IgD-negative memory B cell (primary cell): ENCODE results near the gene ADAMTS14. TPM values are rescaled to one million over a fixed set of nuclear protein-coding genes. Genes with fewer than 3 reads are reported as not detected.

Experiments used
- H3K27ac Mint-ChIP-seq, 3 donors: one replicate each; pipeline ENCODE4 v1.8.0; 2020 to 2022; ENCODE audit warnings: mild to moderate bottlenecking in 3 of 3, mixed read lengths in 3 of 3, moderate library complexity in 1 of 3
- H3K27me3 Mint-ChIP-seq: one replicate; pipeline ENCODE4 v1.8.0; 2021; ENCODE audit warnings: mixed read lengths
- H3K36me3 Mint-ChIP-seq: one replicate; pipeline ENCODE4 v1.8.0; 2020; ENCODE audit warnings: mild to moderate bottlenecking, mixed read lengths
- H3K4me1 Mint-ChIP-seq, 3 donors: one replicate each; pipeline ENCODE4 v1.8.0; 2020 to 2022; ENCODE audit warnings: mixed read lengths in 3 of 3, mild to moderate bottlenecking in 1 of 3
- H3K4me3 Mint-ChIP-seq, 4 donors: one replicate each; pipeline ENCODE4 v1.8.0; 2020 to 2022; ENCODE audit warnings: mild to moderate bottlenecking in 4 of 4, mixed read lengths in 4 of 4, moderate library complexity in 3 of 4
- H3K9me3 Mint-ChIP-seq, 3 donors: one replicate each; pipeline ENCODE4 v1.8.0; 2020 to 2021; ENCODE audit warnings: mixed read lengths in 3 of 3, mild to moderate bottlenecking in 1 of 3
- polyA plus RNA-seq: library from polyadenylated mRNA; unstranded; fragments of 300-500 nt; fragmentation: Illumina TruSeq; gene quantifications from one replicate; pipeline ENCODE4 v1.2.3, GENCODE V29; 2021

Gene ADAMTS14
- polyA plus RNA-seq, 1 donor from 2014 or later, result not detected

- H3K9me3 Mint-ChIP-seq, result peaks cover 0 to under 1% (median 0%) of the 10 kb centered on the region in 3 donors
Measured at GRCh38 chr10:70791386-70792039, 119.2 kb downstream of the ADAMTS14 start.

GRCh38 chr10:70795613-70796012 is 123.3 kb downstream of the ADAMTS14 start:
- peaks cover 1% of the 10 kb centered on the region for H3K36me3 Mint-ChIP-seq
- H3K27me3 Mint-ChIP-seq, result peaks cover 23% of the 10 kb centered on the region
- H3K27ac Mint-ChIP-seq, result no peak overlapping the region

More at GRCh38 chr10:70791386-70792039, 119.2 kb downstream of the ADAMTS14 start:
- Mint-ChIP-seq H3K4me1 (no peaks in the 10 kb centered on the region), H3K27me3 (peaks cover 12% of the 10 kb centered on the region), H3K4me3 (no peak overlapping the region), H3K36me3 (peaks cover under 1% of the 10 kb centered on the region), H3K27ac (no peak overlapping the region)

GRCh38 chr10:70797840-70798239 is 125.5 kb downstream of the ADAMTS14 start:
- Mint-ChIP-seq H3K36me3 (peaks cover 1% of the 10 kb centered on the region), H3K4me3 (no peak overlapping the region), H3K4me1 (peaks cover 0 to 1% (median 0%) of the 10 kb centered on the region in 3 donors), H3K9me3 (peaks cover 0 to 12% (median 2%) of the 10 kb centered on the region in 3 donors), H3K27me3 (peaks cover 14% of the 10 kb centered on the region), H3K27ac (no peak overlapping the region)

More at GRCh38 chr10:70795613-70796012, 123.3 kb downstream of the ADAMTS14 start:
- peaks cover 0 to 12% (median 2%) of the 10 kb centered on the region in 3 donors for H3K9me3 Mint-ChIP-seq
- no peak overlapping the region for H3K4me3 Mint-ChIP-seq
- H3K4me1 Mint-ChIP-seq, result peaks cover 0 to 1% (median 0%) of the 10 kb centered on the region in 3 donors

- Mint-ChIP-seq H3K4me1 (peaks cover 0 to 1% (median 0%) of the 10 kb centered on the region in 3 donors), H3K27ac (no peak overlapping the region), H3K36me3 (peaks cover 1% of the 10 kb centered on the region), H3K27me3 (peaks cover 14% of the 10 kb centered on the region), H3K9me3 (peaks cover 0 to 12% (median 2%) of the 10 kb centered on the region in 3 donors), H3K4me3 (no peak overlapping the region)
Measured at GRCh38 chr10:70799124-70799523, 126.8 kb downstream of the ADAMTS14 start.

- peaks cover 0 to 9% (median 0%) of the 10 kb centered on the region in 3 donors for H3K9me3 Mint-ChIP-seq
- H3K36me3 Mint-ChIP-seq, result no peaks in the 10 kb centered on the region
- no peak overlapping the region for H3K4me3 Mint-ChIP-seq
- peaks cover 16% of the 10 kb centered on the region for H3K27me3 Mint-ChIP-seq
- no peak overlapping the region for H3K27ac Mint-ChIP-seq
- H3K4me1 Mint-ChIP-seq, result peaks cover 0 to 1% (median 0%) of the 10 kb centered on the region in 3 donors
Measured at GRCh38 chr10:70801854-70802253, 129.5 kb downstream of the ADAMTS14 start.

- Mint-ChIP-seq H3K4me1 (peaks cover 0 to 1% (median 0%) of the 10 kb centered on the region in 3 donors), H3K4me3 (no peak overlapping the region), H3K27ac (no peak overlapping the region), H3K9me3 (peaks cover 0 to 1% (median 0%) of the 10 kb centered on the region in 3 donors), H3K36me3 (peaks cover 2% of the 10 kb centered on the region), H3K27me3 (peaks cover 14% of the 10 kb centered on the region)
Measured at GRCh38 chr10:70803775-70804420, 131.6 kb downstream of the ADAMTS14 start.

GRCh38 chr10:70804421-70804808 is 132.1 kb downstream of the ADAMTS14 start:
- no peak overlapping the region for H3K4me3 Mint-ChIP-seq
- H3K4me1 Mint-ChIP-seq, result peaks cover 0 to 1% (median 0%) of the 10 kb centered on the region in 3 donors
- no peak overlapping the region for H3K27ac Mint-ChIP-seq
- H3K36me3 Mint-ChIP-seq, result peaks cover 2% of the 10 kb centered on the region
- H3K9me3 Mint-ChIP-seq, result no peaks in the 10 kb centered on the region
- H3K27me3 Mint-ChIP-seq, result peaks cover 12% of the 10 kb centered on the region

GRCh38 chr10:70805619-70806215 is 133.4 kb downstream of the ADAMTS14 start:
- no peaks in the 10 kb centered on the region for H3K4me1 Mint-ChIP-seq
- peaks cover 9% of the 10 kb centered on the region for H3K27me3 Mint-ChIP-seq
- no peaks in the 10 kb centered on the region for H3K9me3 Mint-ChIP-seq
- H3K27ac Mint-ChIP-seq, result no peak overlapping the region
- H3K36me3 Mint-ChIP-seq, result peaks cover 2% of the 10 kb centered on the region
- no peak overlapping the region for H3K4me3 Mint-ChIP-seq

- H3K27ac Mint-ChIP-seq, result no peak overlapping the region
- no peaks in the 10 kb centered on the region for H3K9me3 Mint-ChIP-seq
- peaks cover 2% of the 10 kb centered on the region for H3K36me3 Mint-ChIP-seq
- no peaks in the 10 kb centered on the region for H3K4me1 Mint-ChIP-seq
- H3K4me3 Mint-ChIP-seq, result no peak overlapping the region
- H3K27me3 Mint-ChIP-seq, result peaks cover 9% of the 10 kb centered on the region
Measured at GRCh38 chr10:70806841-70807240, 134.5 kb downstream of the ADAMTS14 start.

GRCh38 chr10:70807556-70807955 is 135.2 kb downstream of the ADAMTS14 start:
- H3K27me3 Mint-ChIP-seq, result peaks cover 9% of the 10 kb centered on the region
- H3K36me3 Mint-ChIP-seq, result peaks cover 2% of the 10 kb centered on the region
- H3K4me1 Mint-ChIP-seq, result no peaks in the 10 kb centered on the region
- no peak overlapping the region for H3K27ac Mint-ChIP-seq
- no peak overlapping the region for H3K4me3 Mint-ChIP-seq
- H3K9me3 Mint-ChIP-seq, result no peaks in the 10 kb centered on the region

- Mint-ChIP-seq H3K9me3 (no peaks in the 10 kb centered on the region), H3K4me3 (no peak overlapping the region), H3K36me3 (peaks cover 2% of the 10 kb centered on the region), H3K27ac (peak overlapping the region in 1 of 3 donors; percentile 66), H3K4me1 (peaks cover 0 to under 1% (median 0%) of the 10 kb centered on the region in 3 donors), H3K27me3 (peaks cover 9% of the 10 kb centered on the region)
Measured at GRCh38 chr10:70809011-70809611, 136.8 kb downstream of the ADAMTS14 start.

GRCh38 chr10:70809726-70810125 is 137.4 kb downstream of the ADAMTS14 start:
- Mint-ChIP-seq H3K4me3 (no peak overlapping the region), H3K4me1 (peaks cover 0 to 4% (median 1%) of the 10 kb centered on the region in 3 donors)

GRCh38 chr10:70810967-70811366 is 138.7 kb downstream of the ADAMTS14 start:
- Mint-ChIP-seq H3K4me3 (peak overlapping the region in 1 of 4 donors; percentile 2), H3K4me1 (peaks cover 0 to 6% (median 3%) of the 10 kb centered on the region in 3 donors), H3K36me3 (peaks cover 4% of the 10 kb centered on the region), H3K27ac (no peak overlapping the region), H3K9me3 (no peaks in the 10 kb centered on the region), H3K27me3 (peaks cover 5% of the 10 kb centered on the region)

More at GRCh38 chr10:70809726-70810125, 137.4 kb downstream of the ADAMTS14 start:
- Mint-ChIP-seq H3K27ac (peak overlapping the region in 1 of 3 donors; percentile 66), H3K27me3 (peaks cover 9% of the 10 kb centered on the region), H3K36me3 (peaks cover 4% of the 10 kb centered on the region), H3K9me3 (no peaks in the 10 kb centered on the region)

GRCh38 chr10:70811881-70812280 is 139.6 kb downstream of the ADAMTS14 start:
- H3K9me3 Mint-ChIP-seq, result no peaks in the 10 kb centered on the region
- H3K4me1 Mint-ChIP-seq, result peaks cover 4 to 11% (median 5%) of the 10 kb centered on the region in 3 donors
- peaks cover 4% of the 10 kb centered on the region for H3K36me3 Mint-ChIP-seq
- peaks cover 5% of the 10 kb centered on the region for H3K27me3 Mint-ChIP-seq
- peak overlapping the region in 1 of 3 donors; percentile 73 for H3K27ac Mint-ChIP-seq
- H3K4me3 Mint-ChIP-seq, result peak overlapping the region in 1 of 4 donors; percentile 63
